ENCODE measurements around the gene PPP1R18. TPM values are rescaled to one million over a fixed set of nuclear protein-coding genes. Genes with fewer than 3 reads are reported as not detected.
"Not testable (repeated sequence)": the region's sequence is repeated elsewhere in the genome, so short reads cannot be mapped to it uniquely, and the experiment has no call there.

Gene PPP1R18
- polyA plus RNA-seq, 3 donors from 2014 or later = 178 to 308 (median 245) TPM

- H3K4me3 Mint-ChIP-seq = peak overlapping the region; percentile 98 to 100 (median 99)
- peaks cover 51 to 58% of the 10 kb centered on the region in 2 donors for H3K4me1 Mint-ChIP-seq
- DNase-seq = peak; percentile 91 to 93 (median 92)
- peaks cover 30 to 36% (median 34%) of the 10 kb centered on the region in 3 donors for H3K36me3 Mint-ChIP-seq
- peak overlapping the region; percentile 95 to 100 (median 99) for H3K27ac Mint-ChIP-seq
- H3K9me3 Mint-ChIP-seq = no peaks in the 10 kb centered on the region
- peaks cover 16 to 23% (median 16%) of the 10 kb centered on the region in 3 donors for H3K27me3 Mint-ChIP-seq (ENCODE audit: low read depth in 3 of 3)
Measured at GRCh38 chr6:30682143-30683117, 4.0 kb downstream of the PPP1R18 start.

GRCh38 chr6:30681766-30682142 lies 4.7 kb downstream of the PPP1R18 start:
- H3K27ac Mint-ChIP-seq = peak overlapping the region; percentile 95 to 100 (median 99)
- no peak for DNase-seq
- peaks cover 30 to 40% (median 35%) of the 10 kb centered on the region in 3 donors for H3K36me3 Mint-ChIP-seq
- no peaks in the 10 kb centered on the region for H3K9me3 Mint-ChIP-seq
- H3K4me1 Mint-ChIP-seq = peaks cover 50 to 57% of the 10 kb centered on the region in 2 donors
- peaks cover 15 to 23% (median 16%) of the 10 kb centered on the region in 3 donors for H3K27me3 Mint-ChIP-seq (ENCODE audit: low read depth in 3 of 3)
- H3K4me3 Mint-ChIP-seq = peak overlapping the region; percentile 98 to 100 (median 99)

- H3K27me3 Mint-ChIP-seq (ENCODE audit: low read depth in 3 of 3) = peaks cover 11 to 15% (median 15%) of the 10 kb centered on the region in 3 donors
- H3K4me1 Mint-ChIP-seq = peaks cover 48 to 54% of the 10 kb centered on the region in 2 donors
- peak overlapping the region; percentile 79 to 100 (median 99) for H3K4me3 Mint-ChIP-seq
Measured at GRCh38 chr6:30679765-30680535, 6.5 kb downstream of the PPP1R18 start.

GRCh38 chr6:30678964-30679726 lies 7.3 kb downstream of the PPP1R18 start:
- H3K27ac Mint-ChIP-seq = peak overlapping the region; percentile 85 to 99 (median 98)
- H3K36me3 Mint-ChIP-seq = peaks cover 23 to 41% (median 35%) of the 10 kb centered on the region in 3 donors
- H3K27me3 Mint-ChIP-seq (ENCODE audit: low read depth in 3 of 3) = peaks cover 9 to 13% (median 12%) of the 10 kb centered on the region in 3 donors
- H3K9me3 Mint-ChIP-seq = no peaks in the 10 kb centered on the region
- H3K4me3 Mint-ChIP-seq = peak overlapping the region; percentile 79 to 100 (median 99)
- DNase-seq = peak; percentile 87 to 90 (median 88)
- H3K4me1 Mint-ChIP-seq = peaks cover 46 to 53% of the 10 kb centered on the region in 2 donors

More at GRCh38 chr6:30679765-30680535, 6.5 kb downstream of the PPP1R18 start:
- Mint-ChIP-seq H3K9me3 (no peaks in the 10 kb centered on the region), H3K36me3 (peaks cover 25 to 45% (median 38%) of the 10 kb centered on the region in 3 donors), H3K27ac (peak overlapping the region; percentile 85 to 99 (median 98))
- no peak for DNase-seq

GRCh38 chr6:30676660-30677285 lies 9.7 kb downstream of the PPP1R18 start:
- peak overlapping the region in 5 of 6 donors; percentile 31 to 76 (median 53) for H3K27ac Mint-ChIP-seq
- peaks cover 47 to 53% of the 10 kb centered on the region in 2 donors for H3K4me1 Mint-ChIP-seq
- peaks cover 20 to 34% (median 27%) of the 10 kb centered on the region in 3 donors for H3K36me3 Mint-ChIP-seq
- H3K9me3 Mint-ChIP-seq = no peaks in the 10 kb centered on the region
- no peak for DNase-seq
- peaks cover 4 to 8% (median 6%) of the 10 kb centered on the region in 3 donors for H3K27me3 Mint-ChIP-seq (ENCODE audit: low read depth in 3 of 3)
- H3K4me3 Mint-ChIP-seq = peak overlapping the region in 1 of 5 donors; percentile 27

- peaks cover 32 to 34% of the 10 kb centered on the region in 2 donors for H3K4me1 Mint-ChIP-seq
- peak; percentile 91 to 92 (median 91) for DNase-seq
Measured at GRCh38 chr6:30672445-30673253, 13.8 kb downstream of the PPP1R18 start, which contains the start of gene DHX16. DHX16 (minus strand) TSS chr6:30673006; CDS start chr6:30672841, 165 bp downstream.

GRCh38 chr6:30670760-30671527 lies 15.5 kb downstream of the PPP1R18 start:
- H3K36me3 Mint-ChIP-seq = peaks cover 6 to 23% (median 20%) of the 10 kb centered on the region in 3 donors
- no peak for DNase-seq
- H3K27me3 Mint-ChIP-seq (ENCODE audit: low read depth in 3 of 3) = peaks cover 4 to 9% (median 5%) of the 10 kb centered on the region in 3 donors
- peak overlapping the region; percentile 73 to 87 (median 74) for H3K4me3 Mint-ChIP-seq
- H3K4me1 Mint-ChIP-seq = peaks cover 27 to 30% of the 10 kb centered on the region in 2 donors
- no peaks in the 10 kb centered on the region for H3K9me3 Mint-ChIP-seq
- H3K27ac Mint-ChIP-seq = peak overlapping the region in 4 of 6 donors; percentile 34 to 66 (median 62)

More at GRCh38 chr6:30672445-30673253, 13.8 kb downstream of the PPP1R18 start, which contains the start of gene DHX16:
- Mint-ChIP-seq H3K27me3 (ENCODE audit: low read depth in 3 of 3) (peaks cover 4 to 9% (median 7%) of the 10 kb centered on the region in 3 donors), H3K27ac (peak within 1 kb of the TSS; percentile 80 to 86 (median 84)), H3K36me3 (peaks cover 10 to 29% (median 27%) of the 10 kb centered on the region in 3 donors), H3K4me3 (peak within 1 kb of the TSS; percentile 82 to 93 (median 87)), H3K9me3 (no peaks in the 10 kb centered on the region)

- H3K4me3 Mint-ChIP-seq; H3K9me3 Mint-ChIP-seq; DNase-seq; H3K27me3 Mint-ChIP-seq (ENCODE audit: low read depth in 3 of 3): not testable (repeated sequence)
- Mint-ChIP-seq H3K36me3 (peaks cover 23 to 52% (median 42%) of the 10 kb centered on the region in 3 donors), H3K4me1 (peaks cover 11 to 15% of the 10 kb centered on the region in 2 donors), H3K27ac (peak overlapping the region in 2 of 6 donors; percentile 7 to 57)
Measured at GRCh38 chr6:30666300-30666699, 20.1 kb downstream of the PPP1R18 start.

- Mint-ChIP-seq H3K9me3 (no peaks in the 10 kb centered on the region), H3K27me3 (ENCODE audit: low read depth in 3 of 3) (no peaks in the 10 kb centered on the region), H3K36me3 (peaks cover 18 to 45% (median 35%) of the 10 kb centered on the region in 3 donors), H3K27ac (no peak overlapping the region), H3K4me3 (no peak overlapping the region), H3K4me1 (peaks cover under 1 to 5% of the 10 kb centered on the region in 2 donors)
- DNase-seq = no peak
Measured at GRCh38 chr6:30664994-30665767, 21.3 kb downstream of the PPP1R18 start.

- H3K4me3 Mint-ChIP-seq = not testable (repeated sequence)
- peaks cover 19 to 73% (median 46%) of the 10 kb centered on the region in 3 donors for H3K36me3 Mint-ChIP-seq
Measured at GRCh38 chr6:30657922-30658321, 28.5 kb downstream of the PPP1R18 start.

More at GRCh38 chr6:30657922-30658321, 28.5 kb downstream of the PPP1R18 start:
- not testable (repeated sequence) for H3K4me1 Mint-ChIP-seq; H3K27me3 Mint-ChIP-seq (ENCODE audit: low read depth in 3 of 3); DNase-seq; H3K9me3 Mint-ChIP-seq
- peak overlapping the region in 2 of 6 donors; percentile 1 to 69 for H3K27ac Mint-ChIP-seq

Data from immature natural killer cell (primary cell).